ENCODE results near the gene VTI1A. TPM values are rescaled to one million over a fixed set of nuclear protein-coding genes. Genes with fewer than 3 reads are reported as not detected.

The VTI1A gene
- total and polyA plus RNA-seq, 4 donors, result 23.5 to 46.7 (median 34.3) TPM

DNA sequence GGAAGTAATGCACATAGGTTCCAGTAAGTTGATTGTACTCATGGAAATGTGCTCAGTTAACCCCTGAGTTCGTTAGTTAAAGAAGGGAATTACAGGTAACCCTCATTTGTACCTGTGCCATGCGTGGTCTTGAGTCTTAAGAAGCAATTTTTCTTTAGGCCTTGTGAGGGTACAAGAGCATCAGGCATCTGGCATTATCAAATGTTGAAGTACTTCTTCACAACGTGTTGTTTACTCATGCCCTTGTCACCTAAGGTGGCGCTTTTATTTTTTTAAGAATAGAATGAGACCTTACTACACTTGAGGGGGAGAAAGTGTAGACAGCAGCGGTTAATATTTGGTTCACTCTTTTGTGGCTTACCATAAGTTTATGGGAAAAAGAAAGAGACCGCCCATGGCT lies 167.1 kb downstream of the VTI1A start:
- no peaks in the 10 kb centered on the region for H3K36me3 ChIP-seq (ENCODE audit: control insufficient read depth, insufficient read depth, low read length)
- no CpG with 5 or more reads among the region's 6 CpGs for WGBS (ENCODE audit: insufficient coverage)
- H3K4me1 ChIP-seq (ENCODE audit: control insufficient read depth, insufficient read depth, low read length), result no peaks in the 10 kb centered on the region
- no peaks in the 10 kb centered on the region for H3K27me3 ChIP-seq (ENCODE audit: control insufficient read depth, insufficient read depth, low read length)
- no peak overlapping the region for H3K4me3 ChIP-seq (ENCODE audit: low read depth, low read length)
- peaks cover 6% of the 10 kb centered on the region for H3K9me3 ChIP-seq (ENCODE audit: control insufficient read depth, insufficient read depth, low read length)
- no peak overlapping the region for H3K27ac ChIP-seq (ENCODE audit: low read depth, low read length)
- DNase-seq (ENCODE audit: low read depth in 4 of 6, low spot score in 6 of 6), result no peak

DNA sequence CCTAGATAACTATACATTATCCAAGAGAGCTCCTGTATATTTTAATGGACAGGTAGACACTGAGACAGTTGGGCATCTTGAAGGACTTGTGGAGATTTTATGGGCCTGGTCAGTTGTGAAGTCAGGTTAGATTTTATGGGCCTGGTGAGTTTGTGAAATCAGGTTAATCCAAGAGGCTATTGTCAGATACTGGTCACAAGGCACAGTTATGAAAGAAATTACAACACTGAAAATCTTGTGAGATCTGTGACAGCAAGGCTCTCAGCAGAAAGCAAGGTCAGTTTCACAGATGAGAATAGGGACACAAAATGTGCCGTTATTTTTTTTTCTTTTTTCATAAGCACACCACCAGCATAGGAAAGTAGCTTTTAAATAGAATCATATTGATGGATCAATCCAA lies 167.6 kb downstream of the VTI1A start:
- no CpG with 5 or more reads among the region's 1 CpG for WGBS (ENCODE audit: insufficient coverage)
- H3K4me3 ChIP-seq (ENCODE audit: low read depth, low read length), result no peak overlapping the region
- H3K9me3 ChIP-seq (ENCODE audit: control insufficient read depth, insufficient read depth, low read length), result peaks cover 6% of the 10 kb centered on the region
- no peak for DNase-seq (ENCODE audit: low read depth in 4 of 6, low spot score in 6 of 6)
- H3K4me1 ChIP-seq (ENCODE audit: control insufficient read depth, insufficient read depth, low read length), result no peaks in the 10 kb centered on the region
- H3K27me3 ChIP-seq (ENCODE audit: control insufficient read depth, insufficient read depth, low read length), result no peaks in the 10 kb centered on the region
- no peaks in the 10 kb centered on the region for H3K36me3 ChIP-seq (ENCODE audit: control insufficient read depth, insufficient read depth, low read length)
- H3K27ac ChIP-seq (ENCODE audit: low read depth, low read length), result no peak overlapping the region

DNA sequence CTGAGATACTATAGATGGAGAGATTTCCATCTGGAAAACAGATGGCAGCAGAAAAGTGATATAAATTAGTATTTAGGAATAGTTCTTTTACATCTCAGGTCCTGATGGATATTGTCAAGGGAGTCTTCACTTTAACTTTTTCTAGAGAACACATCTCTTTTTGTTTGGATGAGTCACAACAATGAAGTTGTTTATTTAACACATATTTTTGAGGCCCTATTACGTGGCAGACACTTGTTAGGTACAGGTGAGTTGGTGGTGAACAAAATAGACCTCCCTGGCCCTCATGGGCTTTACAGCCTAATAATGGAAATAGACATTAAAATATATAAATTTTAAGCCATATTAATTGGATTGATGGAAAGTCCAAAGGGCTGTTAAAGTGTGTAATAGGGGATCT lies 168.3 kb downstream of the VTI1A start:
- Histone ChIP-seq H3K9me3 (ENCODE audit: control insufficient read depth, insufficient read depth, low read length) (peaks cover 6% of the 10 kb centered on the region), H3K4me3 (ENCODE audit: low read depth, low read length) (no peak overlapping the region), H3K36me3 (ENCODE audit: control insufficient read depth, insufficient read depth, low read length) (no peaks in the 10 kb centered on the region), H3K27me3 (ENCODE audit: control insufficient read depth, insufficient read depth, low read length) (no peaks in the 10 kb centered on the region), H3K27ac (ENCODE audit: low read depth, low read length) (no peak overlapping the region), H3K4me1 (ENCODE audit: control insufficient read depth, insufficient read depth, low read length) (no peaks in the 10 kb centered on the region)
- no CpG with 5 or more reads among the region's 1 CpG for WGBS (ENCODE audit: insufficient coverage)
- DNase-seq (ENCODE audit: low read depth in 4 of 6, low spot score in 6 of 6), result no peak

DNA sequence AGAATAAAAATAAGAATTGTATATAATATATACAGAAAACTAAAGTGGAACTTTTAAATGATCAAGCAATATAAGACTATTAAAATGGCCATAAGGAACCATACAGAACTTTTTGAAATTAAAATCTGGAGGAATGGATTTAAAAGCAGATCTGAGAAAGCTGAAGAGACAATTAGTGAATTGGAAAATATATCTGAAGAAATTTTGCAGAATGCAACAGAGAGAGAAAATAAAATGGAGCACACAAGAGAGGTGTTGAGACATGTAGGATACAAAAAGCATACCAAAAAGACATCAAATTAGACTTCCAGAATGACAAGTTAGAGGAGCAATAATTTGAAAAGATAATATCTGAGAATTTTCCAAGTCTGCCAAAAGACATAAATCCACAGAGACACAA lies 169.6 kb downstream of the VTI1A start:
- Histone ChIP-seq H3K27me3 (ENCODE audit: control insufficient read depth, insufficient read depth, low read length) (no peaks in the 10 kb centered on the region), H3K27ac (ENCODE audit: low read depth, low read length) (no peak overlapping the region), H3K36me3 (ENCODE audit: control insufficient read depth, insufficient read depth, low read length) (no peaks in the 10 kb centered on the region), H3K4me1 (ENCODE audit: control insufficient read depth, insufficient read depth, low read length) (no peaks in the 10 kb centered on the region), H3K9me3 (ENCODE audit: control insufficient read depth, insufficient read depth, low read length) (peaks cover 6% of the 10 kb centered on the region), H3K4me3 (ENCODE audit: low read depth, low read length) (no peak overlapping the region)
- DNase-seq (ENCODE audit: low read depth in 4 of 6, low spot score in 6 of 6), result no peak

DNA sequence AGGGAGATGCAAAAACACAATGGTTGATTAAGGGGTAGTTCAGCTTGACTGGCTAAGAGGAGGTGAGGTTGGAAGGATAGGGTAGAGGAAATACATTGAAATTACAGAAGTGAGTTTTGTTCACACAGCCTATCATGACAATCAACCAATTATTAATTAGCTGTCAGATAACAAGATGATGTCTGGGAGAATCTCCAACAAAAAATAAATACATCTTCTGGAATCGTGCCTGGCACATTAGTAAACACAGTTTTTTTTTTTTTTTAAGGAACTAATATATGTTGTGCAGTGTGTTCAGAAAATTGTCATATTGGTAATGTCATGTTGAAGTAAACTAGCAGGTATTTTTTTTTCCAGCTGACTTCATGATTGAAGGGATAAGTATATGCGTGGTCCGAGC lies 171.8 kb downstream of the VTI1A start:
- Histone ChIP-seq H3K36me3 (ENCODE audit: control insufficient read depth, insufficient read depth, low read length) (no peaks in the 10 kb centered on the region), H3K9me3 (ENCODE audit: control insufficient read depth, insufficient read depth, low read length) (peaks cover 6% of the 10 kb centered on the region), H3K4me3 (ENCODE audit: low read depth, low read length) (no peak overlapping the region), H3K4me1 (ENCODE audit: control insufficient read depth, insufficient read depth, low read length) (no peaks in the 10 kb centered on the region), H3K27me3 (ENCODE audit: control insufficient read depth, insufficient read depth, low read length) (no peaks in the 10 kb centered on the region), H3K27ac (ENCODE audit: low read depth, low read length) (no peak overlapping the region)
- DNase-seq (ENCODE audit: low read depth in 4 of 6, low spot score in 6 of 6), result no peak
- 100% methylated on average over 2 of the region's 3 CpGs for WGBS (ENCODE audit: insufficient coverage)

DNA sequence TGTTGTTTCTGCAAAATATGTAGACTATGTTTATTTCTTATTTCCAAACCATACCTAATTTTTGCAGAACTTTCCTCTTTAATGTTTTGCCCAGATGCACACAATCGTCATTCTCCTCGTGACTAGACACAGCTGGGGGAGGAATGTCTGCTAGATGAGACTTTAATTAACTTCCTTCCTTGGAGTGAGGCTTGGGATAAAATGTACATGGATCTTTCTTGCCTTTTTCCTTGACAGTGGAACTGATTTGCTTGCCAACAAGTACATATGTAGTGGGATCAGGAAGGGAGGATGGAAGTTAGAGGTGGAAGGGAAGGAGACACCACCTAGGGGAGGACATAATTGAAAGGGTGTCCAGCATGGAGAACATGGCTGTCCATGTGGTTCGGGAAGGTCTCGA lies 172.5 kb downstream of the VTI1A start:
- DNase-seq (ENCODE audit: low read depth in 4 of 6, low spot score in 6 of 6), result no peak
- H3K36me3 ChIP-seq (ENCODE audit: control insufficient read depth, insufficient read depth, low read length), result no peaks in the 10 kb centered on the region
- peaks cover 6% of the 10 kb centered on the region for H3K9me3 ChIP-seq (ENCODE audit: control insufficient read depth, insufficient read depth, low read length)
- H3K4me1 ChIP-seq (ENCODE audit: control insufficient read depth, insufficient read depth, low read length), result no peaks in the 10 kb centered on the region
- no peak overlapping the region for H3K27ac ChIP-seq (ENCODE audit: low read depth, low read length)
- H3K4me3 ChIP-seq (ENCODE audit: low read depth, low read length), result no peak overlapping the region
- H3K27me3 ChIP-seq (ENCODE audit: control insufficient read depth, insufficient read depth, low read length), result no peaks in the 10 kb centered on the region
- 90% methylated on average over 2 of the region's 4 CpGs for WGBS (ENCODE audit: insufficient coverage)

DNA sequence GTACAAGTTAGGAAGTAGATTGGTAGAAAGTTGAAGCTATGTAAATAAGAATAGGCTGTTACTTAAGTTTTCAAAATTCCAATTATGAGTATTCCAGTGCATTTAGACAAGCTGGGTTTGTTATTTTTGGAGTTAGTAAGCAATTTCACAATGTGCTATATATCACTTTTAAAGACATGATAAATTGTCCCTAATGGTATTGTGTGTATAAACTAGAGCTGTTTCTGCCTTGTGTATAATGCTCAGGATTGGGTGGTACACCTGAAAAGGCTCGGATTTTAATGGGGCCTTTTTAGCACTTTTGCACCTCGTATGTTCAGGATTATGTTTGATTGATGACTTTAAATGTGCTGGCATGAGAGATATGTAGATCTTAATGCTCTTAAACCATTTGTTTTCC lies 175.8 kb downstream of the VTI1A start:
- H3K4me3 ChIP-seq (ENCODE audit: low read depth, low read length), result no peak overlapping the region
- H3K27ac ChIP-seq (ENCODE audit: low read depth, low read length), result no peak overlapping the region
- H3K36me3 ChIP-seq (ENCODE audit: control insufficient read depth, insufficient read depth, low read length), result no peaks in the 10 kb centered on the region
- WGBS (ENCODE audit: insufficient coverage), result 100% methylated on average over 1 of the region's 2 CpGs
- no peaks in the 10 kb centered on the region for H3K27me3 ChIP-seq (ENCODE audit: control insufficient read depth, insufficient read depth, low read length)
- no peaks in the 10 kb centered on the region for H3K9me3 ChIP-seq (ENCODE audit: control insufficient read depth, insufficient read depth, low read length)
- no peaks in the 10 kb centered on the region for H3K4me1 ChIP-seq (ENCODE audit: control insufficient read depth, insufficient read depth, low read length)
- no peak for DNase-seq (ENCODE audit: low read depth in 4 of 6, low spot score in 6 of 6)

DNA sequence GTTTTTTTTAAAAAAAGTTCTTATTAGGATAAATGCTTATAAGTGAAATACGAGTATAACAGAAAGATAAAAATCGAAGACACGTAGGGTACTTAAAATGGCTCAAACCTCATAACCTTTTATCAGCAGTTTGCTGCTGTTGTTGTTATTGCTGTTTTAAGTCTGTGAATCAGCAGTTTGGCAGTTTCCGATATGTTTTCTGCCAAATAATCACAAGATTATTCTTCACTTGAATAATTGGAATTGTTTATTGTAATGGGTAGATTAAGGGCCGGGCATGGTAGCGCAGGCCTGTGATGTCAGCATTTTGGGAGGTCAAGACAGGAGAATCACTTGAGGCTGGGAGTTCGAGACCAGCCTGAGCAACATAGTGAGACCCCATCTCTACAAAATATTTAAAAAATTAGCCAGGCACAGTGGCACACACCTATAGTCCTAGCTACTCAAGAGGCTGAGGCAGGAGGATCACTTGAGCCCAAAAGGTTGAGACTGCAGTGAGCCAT lies 177.6 kb downstream of the VTI1A start:
- 95% methylated on average over 3 of the region's 7 CpGs for WGBS (ENCODE audit: insufficient coverage)

DNA sequence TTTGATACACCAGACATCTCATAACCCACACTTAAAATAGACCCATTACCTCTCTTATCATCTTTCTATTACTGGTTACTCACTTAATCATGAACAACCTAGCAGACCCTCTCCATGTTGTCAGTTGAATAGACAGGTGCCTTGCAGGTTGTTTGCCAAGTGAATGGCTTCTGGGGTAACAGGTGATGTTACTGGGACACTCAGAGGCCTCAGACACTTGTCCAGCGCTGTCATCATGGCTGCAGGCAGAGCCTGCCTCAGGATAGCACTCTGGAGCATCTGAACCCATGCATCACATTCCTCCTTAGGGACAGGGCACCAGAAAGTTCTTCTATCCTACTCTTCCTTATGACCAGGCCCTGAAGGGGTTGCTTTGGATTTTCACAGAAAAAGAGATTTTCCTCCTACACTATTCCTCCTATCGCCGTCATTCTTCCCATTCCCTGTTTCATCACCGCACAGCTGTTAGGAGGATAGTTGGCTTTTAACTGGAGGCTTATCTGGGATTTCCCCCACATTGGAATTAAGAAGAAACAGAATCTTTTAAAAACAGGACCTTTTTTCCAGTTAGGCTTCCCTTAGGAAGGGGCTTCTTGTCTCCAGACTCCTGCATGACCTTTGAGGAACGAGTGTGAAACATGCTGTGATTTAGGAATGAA lies 182.1 kb downstream of the VTI1A start:
- H3K9me3 ChIP-seq (ENCODE audit: control insufficient read depth, insufficient read depth, low read length), result no peaks in the 10 kb centered on the region
- DNase-seq (ENCODE audit: low read depth in 4 of 6, low spot score in 6 of 6), result no peak
- H3K4me1 ChIP-seq (ENCODE audit: control insufficient read depth, insufficient read depth, low read length), result no peaks in the 10 kb centered on the region
- no peaks in the 10 kb centered on the region for H3K27me3 ChIP-seq (ENCODE audit: control insufficient read depth, insufficient read depth, low read length)
- no peak overlapping the region for H3K4me3 ChIP-seq (ENCODE audit: low read depth, low read length)
- peaks cover 3% of the 10 kb centered on the region for H3K36me3 ChIP-seq (ENCODE audit: control insufficient read depth, insufficient read depth, low read length)
- H3K27ac ChIP-seq (ENCODE audit: low read depth, low read length), result no peak overlapping the region
- WGBS (ENCODE audit: insufficient coverage), result 100% methylated on average over 2 of the region's 5 CpGs

More for the DNA sequence above, 177.6 kb downstream of the VTI1A start:
- Histone ChIP-seq H3K27ac (ENCODE audit: low read depth, low read length) (no peak overlapping the region), H3K4me1 (ENCODE audit: control insufficient read depth, insufficient read depth, low read length) (no peaks in the 10 kb centered on the region), H3K4me3 (ENCODE audit: low read depth, low read length) (no peak overlapping the region), H3K27me3 (ENCODE audit: control insufficient read depth, insufficient read depth, low read length) (no peaks in the 10 kb centered on the region), H3K36me3 (ENCODE audit: control insufficient read depth, insufficient read depth, low read length) (no peaks in the 10 kb centered on the region), H3K9me3 (ENCODE audit: control insufficient read depth, insufficient read depth, low read length) (no peaks in the 10 kb centered on the region)
- no peak for DNase-seq (ENCODE audit: low read depth in 4 of 6, low spot score in 6 of 6)

DNA sequence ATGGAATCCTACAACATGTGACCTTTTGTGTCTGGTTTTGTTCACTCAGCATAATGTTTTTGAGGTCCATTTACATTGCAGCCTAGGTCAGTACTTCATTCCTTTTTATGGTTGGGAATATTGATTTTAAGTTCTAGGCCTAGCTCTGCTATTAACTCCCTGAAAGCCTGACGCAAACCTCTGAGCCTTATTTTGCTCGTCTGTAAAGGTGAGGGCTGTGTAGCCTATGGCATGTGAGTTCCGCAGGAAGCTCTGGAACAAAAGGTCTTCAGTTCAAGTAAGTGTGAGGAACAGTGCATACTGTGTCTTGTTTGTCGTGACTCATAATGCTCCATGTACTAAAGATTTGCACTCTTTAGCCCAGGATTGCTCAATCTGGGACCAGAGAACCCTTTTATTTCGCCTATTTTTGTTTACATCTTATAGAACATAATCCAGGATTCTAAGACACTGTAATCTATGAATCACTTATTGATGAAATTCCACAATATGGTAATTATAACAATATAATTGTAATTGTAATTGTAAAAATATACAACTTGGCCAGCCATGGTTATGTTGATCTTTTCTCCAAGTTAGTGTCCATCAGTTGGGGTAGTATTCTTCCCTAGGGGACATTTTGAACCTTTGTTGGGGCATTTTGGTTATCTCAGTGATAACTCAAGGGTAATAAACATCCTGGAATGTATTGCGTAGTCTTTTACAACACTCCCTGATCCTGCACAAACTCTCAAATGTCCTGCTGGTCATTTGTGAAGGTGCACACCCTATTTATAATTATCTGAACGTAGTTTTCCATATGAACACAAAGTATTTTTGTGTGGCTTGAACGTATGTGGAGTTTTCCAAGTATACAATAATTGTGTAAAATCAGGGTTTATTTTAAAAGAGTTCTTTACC lies 184.7 kb downstream of the VTI1A start:
- WGBS (ENCODE audit: insufficient coverage), result 86% methylated on average over 4 of the region's 8 CpGs

More for the DNA sequence above, 184.7 kb downstream of the VTI1A start:
- no peaks in the 10 kb centered on the region for H3K27me3 ChIP-seq (ENCODE audit: control insufficient read depth, insufficient read depth, low read length)
- no peak for DNase-seq (ENCODE audit: low read depth in 4 of 6, low spot score in 6 of 6)
- H3K9me3 ChIP-seq (ENCODE audit: control insufficient read depth, insufficient read depth, low read length), result no peaks in the 10 kb centered on the region
- H3K27ac ChIP-seq (ENCODE audit: low read depth, low read length), result no peak overlapping the region
- peaks cover 3% of the 10 kb centered on the region for H3K36me3 ChIP-seq (ENCODE audit: control insufficient read depth, insufficient read depth, low read length)
- no peaks in the 10 kb centered on the region for H3K4me1 ChIP-seq (ENCODE audit: control insufficient read depth, insufficient read depth, low read length)
- no peak overlapping the region for H3K4me3 ChIP-seq (ENCODE audit: low read depth, low read length)

Measured in spinal cord (tissue), 10 donors.